Measurements from ENCODE around the gene MOSPD3.
A peak's percentile ranks its signal among the peaks of the same experiment; 100 is the strongest.

The MOSPD3 gene

GRCh38 chr7:100595188-100595587 lies 17.2 kb upstream of the MOSPD3 start:
- DNase-seq, result no peak

DNA sequence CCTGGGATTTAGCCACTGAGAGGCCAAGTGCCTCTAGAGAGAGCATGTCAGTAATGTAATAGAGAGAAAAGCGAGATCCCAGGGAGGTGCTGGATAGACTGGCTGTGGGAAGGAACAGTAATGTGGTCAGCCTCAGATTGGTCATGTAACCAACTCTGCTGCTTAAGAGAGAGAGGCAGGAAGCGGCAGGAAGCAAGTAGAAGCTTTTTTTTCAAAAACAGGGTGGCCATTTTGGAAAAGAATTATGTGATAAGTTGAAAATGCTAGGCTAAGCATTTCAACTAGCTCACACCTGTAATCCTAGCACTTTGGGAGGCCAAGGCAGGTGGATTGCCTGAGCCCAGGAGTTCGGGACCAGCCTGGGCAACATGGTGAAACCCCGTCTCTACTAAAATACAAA lies 13.9 kb upstream of the MOSPD3 start:
- peak; percentile 51 for DNase-seq

DNA sequence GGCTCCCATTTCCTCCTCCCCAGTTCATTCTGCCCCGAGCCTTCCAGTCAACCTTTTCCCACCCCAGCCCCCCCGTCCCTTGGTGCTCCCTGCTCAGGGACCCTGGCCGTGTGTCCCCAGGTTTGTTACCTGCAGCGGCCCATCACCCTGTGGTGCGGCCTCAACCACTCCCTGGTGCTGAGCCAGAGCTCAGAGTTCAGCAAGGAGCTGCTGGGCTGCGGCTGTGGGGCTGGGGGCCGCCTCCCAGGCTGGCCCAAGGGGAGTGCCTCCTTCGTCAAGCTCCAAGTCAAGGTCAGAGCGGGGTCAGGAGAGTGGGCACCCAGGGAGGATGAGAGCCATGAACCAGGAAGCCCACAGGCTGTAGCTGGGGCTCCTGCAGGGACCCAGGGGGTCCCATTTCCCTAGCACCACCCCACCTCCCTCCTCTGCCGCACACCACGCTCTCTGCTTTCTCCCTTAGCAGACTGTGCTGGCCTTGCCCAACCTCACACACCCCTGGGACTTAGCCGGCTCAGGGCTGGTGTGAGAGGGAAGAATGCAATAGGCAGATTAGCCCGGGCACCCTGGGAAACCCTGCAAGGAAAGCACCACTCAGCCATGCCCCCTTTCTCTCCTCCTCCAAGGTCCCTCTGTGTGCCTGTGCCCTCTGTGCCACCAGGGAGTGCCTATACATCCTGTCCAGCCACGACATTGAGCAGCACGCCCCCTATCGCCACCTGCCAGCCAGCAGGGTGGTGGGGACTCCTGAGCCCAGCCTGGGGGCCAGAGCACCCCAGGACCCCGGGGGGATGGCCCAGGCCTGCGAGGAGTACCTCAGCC lies 12.2 kb upstream of the MOSPD3 start:
- peak; percentile 61 for DNase-seq

DNA sequence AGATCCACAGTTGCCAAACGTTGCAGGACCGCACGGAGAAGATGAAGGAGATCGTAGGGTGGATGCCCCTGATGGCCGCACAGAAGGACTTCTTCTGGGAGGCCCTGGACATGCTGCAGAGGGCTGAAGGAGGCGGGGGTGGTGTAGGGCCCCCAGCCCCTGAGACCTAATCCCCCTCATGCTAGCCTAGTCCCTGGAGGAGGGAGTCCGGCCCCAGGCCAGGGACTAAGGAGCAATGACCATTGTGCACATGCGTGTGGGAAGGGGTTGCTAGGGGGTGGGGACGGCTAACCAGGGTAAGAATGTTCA lies 11.7 kb upstream of the MOSPD3 start:
- DNase-seq, result no peak

- DNase-seq, result peak; percentile 63
Measured at GRCh38 chr7:100602889-100603725, 9.2 kb upstream of the MOSPD3 start.

DNA sequence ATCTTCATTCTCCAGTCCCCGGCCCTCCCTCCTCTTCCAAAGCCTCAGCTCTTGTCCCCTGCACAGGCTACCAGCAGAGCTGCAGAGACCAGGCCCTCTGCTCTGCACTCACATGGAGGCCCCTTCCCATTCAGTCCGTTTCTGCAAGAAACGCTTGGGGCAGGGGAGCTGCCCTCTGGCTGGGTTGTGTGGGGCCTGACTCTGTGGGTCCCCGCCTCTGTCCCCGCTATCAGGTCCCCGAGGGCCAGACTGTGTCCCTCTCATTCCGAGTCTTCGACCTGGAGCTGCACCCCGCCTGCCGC lies 8.7 kb upstream of the MOSPD3 start:
- no peak for DNase-seq

DNA sequence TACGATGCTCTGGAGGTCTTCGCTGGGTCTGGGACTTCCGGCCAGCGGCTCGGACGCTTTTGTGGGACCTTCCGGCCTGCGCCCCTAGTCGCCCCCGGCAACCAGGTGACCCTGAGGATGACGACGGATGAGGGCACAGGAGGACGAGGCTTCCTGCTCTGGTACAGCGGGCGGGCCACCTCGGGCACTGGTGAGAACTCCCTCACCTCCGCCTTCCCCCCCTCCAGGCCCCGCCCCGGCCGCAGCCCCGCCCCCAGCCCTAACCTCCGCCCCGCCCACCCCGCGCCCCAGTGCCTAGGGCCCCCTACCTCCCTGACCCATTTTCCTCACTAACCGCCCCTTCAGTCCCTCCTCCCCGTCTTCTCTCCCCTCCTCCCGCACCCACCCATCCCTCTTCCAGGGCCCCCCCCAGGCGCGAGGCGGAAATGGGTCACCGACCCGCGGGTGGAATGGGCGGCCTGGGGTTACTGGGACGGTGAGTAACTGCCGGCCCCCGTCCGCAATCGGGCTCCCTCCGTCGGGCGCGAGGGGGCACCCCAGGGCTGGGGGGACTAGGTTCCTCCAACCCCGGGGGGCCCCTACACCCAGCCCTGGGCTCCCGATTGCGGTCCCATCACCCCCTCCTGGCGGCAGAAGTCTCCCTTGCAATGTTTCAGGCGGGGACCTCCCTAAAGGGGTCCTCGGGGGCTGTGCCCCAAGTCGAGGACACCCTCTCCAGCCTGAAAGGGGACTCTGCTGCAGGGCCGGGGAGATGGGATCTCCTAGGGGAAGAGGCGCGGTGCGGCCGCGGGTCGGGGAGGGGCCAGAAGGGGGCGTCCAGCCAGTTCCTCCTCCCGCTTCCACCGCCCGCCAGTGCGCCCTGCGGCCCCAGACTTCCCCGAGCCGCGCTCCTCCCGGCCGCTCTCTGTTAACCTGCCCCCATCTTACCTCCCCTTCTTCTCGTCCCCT lies 8.0 kb upstream of the MOSPD3 start:
- peak; percentile 87 for DNase-seq

DNA sequence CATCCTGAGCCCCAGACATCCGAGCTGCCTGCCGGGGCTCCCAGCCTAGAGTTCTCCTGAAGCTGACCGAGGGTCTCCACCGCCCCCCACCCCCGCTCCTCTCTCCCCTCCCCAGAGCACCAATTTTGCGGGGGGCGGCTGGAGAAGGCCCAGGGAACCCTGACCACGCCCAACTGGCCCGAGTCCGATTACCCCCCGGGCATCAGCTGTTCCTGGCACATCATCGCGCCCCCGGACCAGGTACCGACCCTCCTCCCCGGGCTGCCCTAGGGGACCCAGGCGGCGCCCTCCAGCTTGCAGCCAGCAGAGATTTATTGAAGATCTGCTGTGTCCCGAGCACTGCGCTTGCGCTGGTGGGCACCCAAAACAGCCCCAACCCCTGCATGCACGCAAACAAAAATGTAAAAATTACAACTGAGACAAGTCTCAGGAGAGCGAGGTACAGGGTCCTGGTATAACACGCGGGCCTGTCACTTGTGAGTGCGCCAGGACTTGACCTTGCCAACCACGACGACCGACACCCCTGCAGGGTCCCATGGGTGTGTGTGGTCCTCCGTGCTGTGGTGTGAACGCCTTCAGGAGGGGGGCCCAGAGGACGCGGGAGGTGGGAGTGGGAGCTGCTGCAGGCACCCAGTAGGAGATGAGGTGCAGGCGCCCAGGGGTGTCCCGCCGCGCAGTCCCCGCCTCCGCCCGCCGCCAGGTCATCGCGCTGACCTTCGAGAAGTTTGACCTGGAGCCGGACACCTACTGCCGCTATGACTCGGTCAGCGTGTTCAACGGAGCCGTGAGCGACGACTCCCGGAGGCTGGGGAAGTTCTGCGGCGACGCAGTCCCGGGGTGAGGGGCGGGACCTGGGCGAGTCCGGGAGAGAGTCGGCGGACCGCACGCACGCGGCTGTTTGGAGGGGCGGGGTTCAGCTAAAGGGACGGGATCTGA lies 7.1 kb upstream of the MOSPD3 start:
- DNase-seq, result peak; percentile 28

DNA sequence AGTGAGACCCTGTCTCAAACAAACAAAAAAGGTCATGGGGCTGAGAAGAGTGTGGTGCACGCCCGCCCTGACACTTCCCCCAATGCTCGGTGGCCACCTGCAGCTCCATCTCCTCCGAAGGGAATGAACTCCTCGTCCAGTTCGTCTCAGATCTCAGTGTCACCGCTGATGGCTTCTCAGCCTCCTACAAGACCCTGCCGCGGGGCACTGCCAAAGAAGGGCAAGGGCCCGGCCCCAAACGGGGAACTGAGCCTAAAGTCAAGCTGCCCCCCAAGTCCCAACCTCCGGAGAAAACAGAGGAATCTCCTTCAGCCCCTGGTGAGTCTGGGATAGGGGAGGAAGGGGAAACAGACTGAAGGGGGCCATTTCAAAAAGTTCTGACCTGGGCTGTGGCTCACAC lies 6.0 kb upstream of the MOSPD3 start:
- DNase-seq, result no peak

DNA sequence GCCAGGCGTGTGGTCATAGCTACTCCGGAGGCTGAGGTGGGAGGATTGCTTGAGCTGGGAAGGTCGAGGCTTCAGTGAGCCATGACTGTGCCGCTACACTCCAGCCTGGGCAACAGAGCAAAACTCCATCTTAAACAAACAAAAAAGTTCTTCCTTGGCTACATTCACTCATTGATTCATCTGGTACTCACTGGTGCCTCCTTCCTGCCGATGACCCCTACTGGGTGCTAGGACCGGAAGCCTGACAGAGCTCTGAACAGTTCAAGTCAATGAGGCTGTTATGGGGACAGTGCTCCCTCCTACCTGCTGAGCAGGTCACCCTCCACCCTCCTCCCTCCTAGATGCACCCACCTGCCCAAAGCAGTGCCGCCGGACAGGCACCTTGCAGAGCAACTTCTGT lies 5.2 kb upstream of the MOSPD3 start:
- DNase-seq, result no peak

DNA sequence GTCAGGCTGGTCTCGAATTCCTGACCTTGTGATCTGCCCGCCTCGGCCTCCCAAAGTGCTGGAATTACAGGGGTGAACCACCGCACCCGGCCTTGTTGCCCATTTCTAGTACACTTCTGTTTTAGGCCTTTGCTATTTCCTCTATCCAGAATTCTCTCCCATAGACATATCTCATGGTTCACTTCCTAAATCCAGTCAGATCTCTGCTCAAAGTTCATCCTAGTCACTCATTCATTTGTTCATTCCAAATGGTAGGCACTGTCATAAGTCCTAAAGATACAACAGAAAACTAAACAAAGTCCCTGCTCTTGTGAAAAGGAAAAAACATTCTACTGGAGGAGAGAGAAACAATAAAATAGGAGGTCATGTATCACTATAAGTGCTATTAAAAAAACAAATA lies 2.4 kb upstream of the MOSPD3 start:
- DNase-seq, result no peak

GRCh38 chr7:100612730-100613390 lies 520 bp downstream of the MOSPD3 start:
- peak; percentile 27 for DNase-seq

GRCh38 chr7:100613412-100614175 lies 1.3 kb downstream of the MOSPD3 start:
- DNase-seq, result no peak

DNA sequence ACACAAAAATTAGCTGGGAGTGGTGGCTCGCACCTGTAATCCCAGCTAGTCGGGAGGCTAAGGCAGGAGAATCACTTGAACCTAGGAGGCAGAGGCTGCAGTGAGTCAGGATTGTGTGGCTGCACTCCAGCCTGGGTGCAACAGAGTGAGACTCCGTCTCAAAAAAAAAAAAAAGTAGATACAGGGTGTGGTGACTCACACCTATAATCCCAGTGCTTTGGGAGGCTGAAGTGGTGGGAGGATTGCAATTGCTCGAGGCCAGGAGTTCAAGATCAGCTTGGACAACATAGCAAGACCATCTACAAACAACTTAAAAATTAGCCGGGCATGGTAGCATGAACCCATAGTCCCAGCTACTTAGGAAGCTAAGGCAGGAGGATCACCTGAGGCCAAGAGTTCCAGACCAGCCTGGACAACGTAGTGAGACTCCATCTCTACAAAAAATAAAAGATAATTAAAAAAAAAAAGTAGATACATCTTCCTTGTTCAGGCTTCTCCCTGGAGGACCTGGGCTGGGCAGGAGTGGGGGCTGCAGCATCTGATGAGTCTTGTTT lies 2.0 kb downstream of the MOSPD3 start:
- no peak for DNase-seq

DNA sequence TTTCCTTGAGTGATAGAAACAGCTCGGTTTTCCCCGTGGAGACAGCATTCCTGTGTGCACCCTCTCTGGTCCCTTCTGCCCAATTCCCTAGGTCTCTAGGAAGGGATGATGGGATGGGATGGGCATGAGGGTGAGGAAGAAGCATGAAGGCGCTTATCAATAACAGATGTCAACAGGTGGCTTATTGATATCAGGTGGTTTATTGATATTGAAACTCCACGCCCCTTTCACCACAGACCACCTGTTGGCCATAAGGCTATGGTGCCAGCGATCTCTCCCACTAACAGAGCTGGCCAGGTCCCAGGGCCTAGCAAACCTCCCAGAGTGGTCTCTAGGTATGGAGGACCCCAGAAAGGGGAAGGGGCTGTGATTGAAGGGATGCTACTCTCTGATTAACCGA lies 7.9 kb downstream of the MOSPD3 start:
- no peak for DNase-seq

- DNase-seq, result no peak
Measured at GRCh38 chr7:100620804-100621203, 8.5 kb downstream of the MOSPD3 start.

GRCh38 chr7:100621554-100621953 lies 9.2 kb downstream of the MOSPD3 start:
- DNase-seq, result no peak

DNA sequence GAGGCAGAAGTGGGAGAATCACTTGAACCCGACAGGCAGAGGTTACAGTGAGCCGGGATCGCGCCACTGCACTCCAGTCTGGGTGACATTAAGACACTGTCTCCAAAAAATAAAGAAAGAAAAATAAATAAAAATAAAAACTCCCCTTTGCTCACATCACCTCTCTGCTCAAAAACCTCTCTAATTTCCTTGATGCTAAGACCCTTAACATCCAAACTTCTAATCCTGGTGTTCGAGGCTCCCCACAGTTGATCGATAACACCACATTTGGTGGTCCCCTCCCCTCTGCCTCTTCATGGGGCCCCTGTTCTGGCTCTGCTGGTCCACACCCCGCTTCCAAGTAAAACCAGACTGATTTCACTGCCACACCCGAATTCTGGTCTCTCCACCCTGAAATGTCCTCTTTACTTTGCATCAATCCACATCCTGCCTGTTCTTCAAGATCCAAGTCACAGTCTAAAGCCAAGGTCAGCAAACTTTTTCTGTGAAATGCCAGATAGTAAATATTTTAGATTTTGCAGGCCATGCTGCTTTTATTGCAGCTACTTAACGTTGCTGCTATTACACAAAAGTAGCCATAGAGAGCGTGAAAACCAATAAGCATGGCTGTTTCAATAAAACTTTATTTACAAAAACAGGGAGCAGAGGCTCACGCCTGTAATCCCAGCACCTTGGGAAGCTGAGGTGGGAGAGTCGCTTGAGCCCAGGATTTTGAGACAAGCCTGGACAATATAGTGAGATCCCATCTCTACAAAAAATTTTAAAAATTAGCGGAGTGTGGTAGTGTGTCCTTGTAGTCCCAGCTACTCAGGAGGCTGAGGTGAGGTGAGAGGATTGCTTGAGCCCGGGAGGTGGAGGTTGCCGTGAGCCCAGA lies 11.8 kb downstream of the MOSPD3 start:
- no peak for DNase-seq

DNA sequence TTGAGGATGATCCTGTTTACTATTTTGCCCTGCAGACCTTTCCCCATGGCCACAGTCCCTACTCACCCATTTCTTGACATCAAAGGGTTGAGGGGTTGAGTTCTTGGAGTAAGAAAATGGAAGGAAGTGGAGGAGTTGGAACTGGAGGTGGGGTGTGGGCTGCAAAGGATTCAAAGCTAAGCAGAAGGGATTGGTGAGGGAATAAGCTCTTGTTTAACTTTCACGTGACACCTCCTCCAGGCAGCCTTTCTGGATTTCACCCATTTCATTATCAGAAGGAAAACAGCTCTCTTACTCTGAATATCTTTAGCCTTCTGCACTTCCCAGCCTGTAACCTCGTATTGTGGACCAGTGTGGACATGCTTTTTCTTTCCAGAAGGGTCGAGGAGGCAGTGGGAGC lies 13.7 kb downstream of the MOSPD3 start:
- DNase-seq, result no peak
